Measurements from ENCODE around the gene DIPK2A. TPM values are rescaled to one million over a fixed set of nuclear protein-coding genes. Genes with fewer than 3 reads are reported as not detected.
A peak's percentile ranks its signal among the peaks of the same experiment; 100 is the strongest.

DIPK2A gene, protein sequence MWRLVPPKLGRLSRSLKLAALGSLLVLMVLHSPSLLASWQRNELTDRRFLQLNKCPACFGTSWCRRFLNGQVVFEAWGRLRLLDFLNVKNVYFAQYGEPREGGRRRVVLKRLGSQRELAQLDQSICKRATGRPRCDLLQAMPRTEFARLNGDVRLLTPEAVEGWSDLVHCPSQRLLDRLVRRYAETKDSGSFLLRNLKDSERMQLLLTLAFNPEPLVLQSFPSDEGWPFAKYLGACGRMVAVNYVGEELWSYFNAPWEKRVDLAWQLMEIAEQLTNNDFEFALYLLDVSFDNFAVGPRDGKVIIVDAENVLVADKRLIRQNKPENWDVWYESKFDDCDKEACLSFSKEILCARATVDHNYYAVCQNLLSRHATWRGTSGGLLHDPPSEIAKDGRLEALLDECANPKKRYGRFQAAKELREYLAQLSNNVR
- total RNA-seq (2014; rRNA removed; shearing (Covaris generic)) = 50.2 and 87.1 TPM in 2 replicates

DNA sequence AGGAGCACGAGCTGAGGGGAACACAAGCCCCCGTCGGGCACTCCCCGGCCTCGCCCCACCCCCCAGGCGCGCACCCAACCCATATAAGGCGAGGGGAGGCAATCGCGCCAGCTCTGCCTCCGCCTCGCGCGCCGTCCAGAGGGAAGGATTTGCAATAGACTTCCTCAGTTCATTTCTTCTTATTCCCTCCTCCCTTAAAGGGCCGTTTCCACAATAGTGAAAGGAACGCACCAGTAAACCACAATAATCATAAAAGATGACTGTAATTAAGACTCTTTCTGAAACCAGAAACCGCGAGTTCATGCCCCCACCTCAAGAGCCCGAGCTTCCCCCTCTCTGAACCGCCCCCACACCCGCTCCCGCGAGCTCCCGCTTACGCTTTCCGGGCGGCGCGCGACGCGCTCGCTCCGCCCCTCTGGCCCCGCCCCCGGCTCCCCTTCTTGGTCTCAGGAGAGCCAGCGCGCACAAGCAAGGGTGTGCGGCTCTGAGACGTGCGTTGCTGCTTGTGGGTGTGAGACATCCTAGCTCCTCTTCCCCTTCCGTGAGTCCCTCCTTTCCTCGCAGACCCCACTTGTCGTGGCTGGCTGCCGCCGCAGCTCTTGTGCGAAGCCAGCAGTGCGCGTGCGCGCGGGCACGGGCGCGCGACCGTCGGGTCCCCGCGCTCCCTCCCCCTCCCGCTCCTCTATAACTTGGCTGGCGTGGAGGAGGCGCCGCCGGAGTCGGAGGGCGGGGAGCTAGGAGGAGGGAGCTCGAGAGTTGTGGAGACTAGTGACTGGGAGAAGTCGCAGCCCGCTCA is at the start of gene DIPK2A:
DIPK2A (plus strand) TSS at position 465 of the 796 bp plus-strand sequence. CDS start 510 bp downstream, outside the sequence.
- DNase-seq (ENCODE audit: low spot score) = peak; percentile 93

DNA sequence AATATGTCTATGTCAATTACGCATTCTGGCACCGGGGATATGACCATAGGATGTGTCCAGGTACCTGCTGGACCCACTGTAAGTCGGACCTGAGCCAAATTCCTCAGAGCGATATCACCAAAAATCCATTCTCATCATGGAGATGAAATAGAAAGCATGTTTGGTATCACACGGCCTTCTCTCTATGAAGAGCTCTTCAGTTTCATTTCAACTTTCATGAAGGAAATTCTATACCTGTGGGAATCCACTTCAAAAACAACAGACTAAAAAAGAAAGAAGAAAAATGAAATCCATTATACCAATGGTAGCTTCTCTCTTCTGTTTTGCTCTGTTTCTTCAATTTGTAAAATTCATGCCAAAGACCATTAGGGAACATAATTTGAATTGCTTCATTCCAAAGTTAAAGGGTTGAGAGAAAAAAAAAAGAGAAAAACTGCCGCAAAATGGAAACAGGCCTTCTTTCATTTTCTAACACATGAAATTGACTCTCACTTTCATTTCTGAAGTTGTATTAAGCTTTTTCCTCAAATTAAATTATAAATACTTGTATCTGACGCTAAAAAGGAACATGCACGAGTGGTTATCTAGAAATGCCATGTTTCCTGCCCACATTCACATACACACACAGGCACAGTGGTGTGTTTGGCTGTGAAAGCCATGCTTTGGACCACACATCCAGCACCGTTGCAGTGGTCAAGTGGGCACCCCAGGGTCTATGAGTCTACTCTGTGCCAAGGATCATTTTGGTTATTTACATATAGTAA is 46.9 kb upstream of the DIPK2A start:
- no peak for DNase-seq (ENCODE audit: low spot score)

DNA sequence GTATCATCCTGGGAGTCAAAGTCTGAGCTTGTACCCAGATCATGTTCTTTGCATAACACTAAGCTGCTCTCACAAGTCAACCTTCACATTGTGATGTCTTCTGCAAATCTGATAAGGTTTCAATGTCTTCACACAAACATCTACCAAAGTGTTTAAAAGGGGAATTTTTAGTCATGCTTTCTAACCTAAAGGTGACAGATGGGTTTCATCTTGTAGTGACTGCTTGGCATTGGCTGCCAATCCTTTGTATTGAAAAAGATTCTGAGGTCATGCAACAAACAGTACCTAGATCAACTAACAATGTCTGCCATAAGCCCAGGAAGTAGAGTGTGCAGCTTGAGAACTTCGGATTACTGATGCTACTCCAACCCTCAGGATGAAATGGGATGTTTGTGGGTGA is 43.6 kb upstream of the DIPK2A start:
- no peak for DNase-seq (ENCODE audit: low spot score)

DNA sequence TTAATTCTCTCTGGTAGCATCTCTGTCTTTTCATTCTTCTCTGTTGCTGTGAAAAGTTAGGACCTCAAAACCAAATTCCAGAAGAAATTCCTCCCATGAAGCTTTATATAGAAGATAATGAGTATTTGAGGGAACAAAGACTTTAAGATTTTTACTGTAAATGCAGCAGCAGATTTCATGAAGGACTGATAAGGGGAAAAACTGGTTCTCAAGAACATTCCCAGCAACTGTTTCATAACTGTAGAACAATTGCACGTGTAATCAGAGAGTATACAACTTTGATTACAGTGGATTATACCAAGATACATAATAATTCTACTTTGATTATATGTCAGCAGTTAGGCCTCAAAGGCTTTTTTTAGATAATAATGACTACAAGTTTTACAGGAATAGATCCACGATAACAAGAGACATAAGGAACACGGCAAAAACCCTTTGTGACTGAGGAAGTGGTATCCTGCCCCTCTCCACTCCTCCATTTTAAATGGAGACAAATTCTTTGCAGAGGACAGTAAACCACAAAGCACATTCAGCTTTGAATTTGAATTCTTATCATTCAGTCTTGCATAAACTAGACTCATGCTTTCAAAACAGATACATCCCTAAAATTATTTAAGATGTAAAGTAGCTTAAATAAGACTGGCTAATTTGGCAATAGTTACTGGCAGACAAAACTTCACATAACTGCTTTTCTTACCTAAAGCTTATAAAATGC is 42.9 kb upstream of the DIPK2A start:
- no peak for DNase-seq (ENCODE audit: low spot score)

DNA sequence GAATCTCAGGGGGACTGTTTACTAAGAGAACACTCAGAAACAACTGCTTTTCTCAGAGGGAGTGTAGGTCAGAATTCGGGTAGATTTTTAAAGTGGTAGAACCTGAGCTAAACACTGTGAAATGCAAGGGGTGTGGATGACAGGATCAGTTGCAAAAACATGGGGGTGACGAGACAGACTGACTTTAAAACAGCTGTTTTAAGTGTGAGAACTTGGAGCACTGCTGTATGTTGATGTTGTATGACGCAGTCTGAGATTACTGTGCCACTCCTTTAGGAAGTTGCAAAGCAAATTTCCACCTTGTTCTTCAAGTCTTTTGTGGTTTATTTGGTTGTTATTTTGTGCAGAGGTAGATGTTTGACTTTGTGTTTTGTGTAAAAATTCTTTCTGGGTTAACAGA is 36.8 kb upstream of the DIPK2A start:
- no peak for DNase-seq (ENCODE audit: low spot score)

DNA sequence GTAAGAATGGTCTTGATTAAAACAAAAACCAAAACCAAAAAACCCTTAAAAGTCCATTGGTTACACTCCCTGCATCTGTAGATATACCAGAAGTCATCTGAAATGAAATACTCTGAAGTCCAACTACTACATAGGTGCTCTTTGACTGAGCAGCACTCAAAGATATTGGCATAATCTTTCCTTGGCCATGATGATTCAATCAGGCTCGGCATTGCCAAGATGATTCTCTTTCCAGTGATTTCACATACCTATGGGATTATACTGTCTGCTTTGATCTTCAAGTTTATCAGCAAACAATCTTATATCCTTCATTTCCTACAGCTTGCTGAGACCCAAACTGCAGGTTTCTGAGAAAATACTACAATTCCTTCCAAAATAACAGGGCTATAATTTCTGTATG is 35.9 kb upstream of the DIPK2A start:
- DNase-seq (ENCODE audit: low spot score) = no peak

DNA sequence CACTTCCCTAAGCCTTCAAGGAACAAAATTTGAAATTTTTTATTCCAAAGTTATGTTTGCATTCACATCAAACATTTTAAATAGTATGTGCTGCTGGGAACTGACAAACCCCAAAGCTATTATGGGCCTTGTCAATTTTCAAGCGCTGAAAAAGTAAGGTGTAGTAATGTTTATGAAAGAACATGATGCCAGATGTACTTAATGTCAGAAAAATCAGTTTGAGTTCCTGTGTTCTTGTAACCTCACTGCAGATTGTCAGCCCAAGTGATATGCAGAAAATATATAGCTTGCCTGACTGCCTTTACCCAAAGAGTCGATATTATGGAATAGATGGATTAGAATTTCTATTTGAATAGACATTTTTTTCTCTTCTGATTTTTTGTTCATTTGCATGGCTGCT is 20.8 kb upstream of the DIPK2A start:
- DNase-seq (ENCODE audit: low spot score) = no peak

DNA sequence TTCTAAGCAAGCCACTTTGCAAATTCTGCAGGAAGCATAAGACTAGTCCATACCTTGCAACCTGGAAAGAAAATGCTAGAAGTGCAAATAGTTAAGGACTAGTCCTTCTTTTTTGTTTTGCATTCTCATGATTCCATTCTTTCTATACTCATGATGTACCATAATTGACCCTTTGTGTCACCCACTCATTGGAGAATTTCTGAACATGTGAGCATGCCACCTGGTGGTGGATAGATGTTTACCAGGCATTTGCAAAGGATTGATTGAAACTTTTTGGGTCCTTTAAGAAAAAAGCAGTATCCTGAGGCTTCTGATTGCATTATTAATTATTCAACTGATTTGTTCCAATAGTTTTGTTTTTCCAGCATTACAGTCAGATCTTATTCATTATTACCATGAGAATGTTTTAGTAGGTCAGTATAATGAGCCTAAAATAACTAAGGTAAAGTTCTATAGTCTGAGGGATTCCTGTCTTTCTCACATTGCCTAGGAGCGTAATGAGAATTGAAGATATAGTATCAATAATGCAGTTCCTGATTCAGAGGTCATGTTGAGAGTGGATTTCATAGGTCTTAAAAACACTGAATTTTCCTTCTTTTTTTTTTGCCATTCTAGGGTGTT is 20.2 kb upstream of the DIPK2A start:
- DNase-seq (ENCODE audit: low spot score) = peak; percentile 52

DNA sequence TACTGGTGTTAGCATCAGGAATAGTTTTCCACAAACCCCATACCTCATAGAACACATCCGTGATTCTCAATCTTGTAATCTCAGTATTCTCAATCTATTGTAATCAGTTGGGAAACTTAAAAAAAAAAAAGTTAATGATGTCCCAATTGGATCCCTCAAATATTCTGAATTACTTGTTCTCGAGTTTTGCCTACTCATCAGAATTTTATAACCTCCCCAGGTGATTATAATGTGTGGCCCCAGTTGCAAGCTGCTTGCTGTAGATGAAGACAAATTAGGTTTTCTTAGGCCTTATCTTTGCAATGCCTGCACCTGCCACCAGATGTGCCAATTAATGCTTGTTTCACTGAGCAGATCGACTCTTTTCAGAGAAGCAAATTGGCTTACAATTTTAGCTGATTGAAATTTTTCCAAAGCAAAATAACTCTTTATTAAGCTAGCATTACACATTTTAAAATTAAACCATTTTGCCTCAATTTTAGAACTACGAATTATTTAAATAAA is 19.0 kb upstream of the DIPK2A start:
- DNase-seq (ENCODE audit: low spot score) = no peak

DNA sequence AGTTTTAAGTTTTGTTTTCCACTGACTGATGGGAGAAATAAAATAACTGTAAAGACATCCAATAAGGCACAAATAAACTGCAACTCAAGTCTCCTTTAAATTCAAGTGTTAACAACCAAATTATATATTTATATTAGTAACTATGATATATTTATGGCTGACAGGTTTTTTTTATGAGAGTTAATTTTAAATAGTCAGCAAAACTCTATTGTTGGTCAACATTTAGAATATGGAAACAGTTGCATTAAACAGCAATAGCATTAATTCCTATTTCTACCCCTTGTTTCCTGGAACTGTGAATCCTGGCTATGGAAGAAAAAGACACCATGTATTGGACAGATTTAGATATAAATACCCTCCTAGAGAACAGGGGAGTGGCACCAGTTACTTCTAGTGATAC is 16.5 kb upstream of the DIPK2A start:
- no peak for DNase-seq (ENCODE audit: low spot score)

DNA sequence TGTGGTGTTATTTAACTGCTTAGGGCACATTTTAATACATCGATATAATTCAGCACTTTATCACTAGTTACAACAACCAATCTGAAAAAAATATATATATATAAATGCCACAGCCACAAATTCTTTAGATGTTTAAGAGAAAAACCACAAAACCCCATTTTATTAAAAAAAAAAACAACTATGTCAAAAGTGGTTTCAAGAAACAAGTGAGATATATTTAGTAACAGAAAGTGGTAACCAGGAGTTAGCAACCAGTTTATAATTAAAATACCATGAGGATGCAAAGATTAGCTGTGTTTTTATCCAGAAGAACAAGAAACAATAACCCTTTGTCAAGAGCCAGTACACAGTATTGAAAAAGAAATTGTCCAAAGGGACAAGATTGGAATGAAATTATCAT is 14.8 kb upstream of the DIPK2A start:
- no peak for DNase-seq (ENCODE audit: low spot score)

DNA sequence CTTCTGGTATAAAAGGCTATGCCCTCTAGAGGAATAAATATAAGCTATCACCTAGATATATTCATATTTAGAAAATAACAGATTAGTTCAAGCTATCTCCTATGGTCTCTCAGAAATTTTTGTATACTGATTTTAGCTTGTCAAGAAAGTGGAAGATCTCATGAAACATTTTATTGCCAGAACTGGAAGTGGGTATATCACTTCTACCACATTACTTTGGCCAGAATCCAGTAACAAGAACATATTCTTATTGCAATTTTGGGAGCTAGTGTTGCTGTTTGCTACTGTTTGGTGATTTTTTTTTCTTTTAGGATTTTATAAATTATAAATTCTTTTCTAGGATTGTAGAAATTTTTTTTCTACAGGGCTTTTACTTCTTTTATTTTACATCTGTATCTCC is 14.2 kb upstream of the DIPK2A start:
- DNase-seq (ENCODE audit: low spot score) = no peak

DNA sequence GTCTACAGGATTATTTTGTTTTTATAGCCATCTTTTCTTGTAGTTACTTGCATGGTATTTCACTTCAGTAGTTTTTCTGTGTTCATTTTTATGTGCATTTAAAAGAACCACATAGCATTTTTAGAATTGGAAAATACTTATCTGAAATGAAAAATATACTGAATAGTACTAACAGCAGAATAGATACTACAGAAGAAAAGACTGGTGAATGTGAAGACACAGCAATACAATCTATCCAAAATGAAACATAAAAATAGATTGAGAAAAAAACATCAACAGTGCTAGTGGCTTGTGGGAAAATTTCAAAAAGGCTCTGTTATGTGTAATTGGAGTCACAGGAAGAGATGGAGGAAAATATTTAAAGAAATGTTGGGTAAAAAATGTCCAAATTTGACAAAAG is 12.7 kb upstream of the DIPK2A start:
- DNase-seq (ENCODE audit: low spot score) = no peak

DNA sequence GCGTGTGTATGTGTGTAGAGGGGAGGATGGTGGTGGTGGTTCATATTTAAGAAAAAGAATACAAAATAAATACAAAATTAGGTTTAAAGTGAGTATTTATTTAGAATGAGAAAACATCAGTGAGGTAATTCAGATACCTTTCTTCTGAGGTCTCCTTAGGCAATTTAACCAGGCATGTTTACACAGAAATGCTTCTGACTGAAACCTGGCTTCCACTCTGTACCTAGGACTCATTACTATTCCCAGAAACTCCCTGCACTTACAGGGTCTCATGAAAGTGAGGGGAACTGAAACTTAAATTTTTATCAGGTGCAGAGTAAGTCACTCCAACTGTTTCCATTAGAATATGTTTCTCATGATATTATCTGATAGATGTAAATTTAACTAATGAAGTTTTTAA is 10.3 kb upstream of the DIPK2A start:
- no peak for DNase-seq (ENCODE audit: low spot score)

DNA sequence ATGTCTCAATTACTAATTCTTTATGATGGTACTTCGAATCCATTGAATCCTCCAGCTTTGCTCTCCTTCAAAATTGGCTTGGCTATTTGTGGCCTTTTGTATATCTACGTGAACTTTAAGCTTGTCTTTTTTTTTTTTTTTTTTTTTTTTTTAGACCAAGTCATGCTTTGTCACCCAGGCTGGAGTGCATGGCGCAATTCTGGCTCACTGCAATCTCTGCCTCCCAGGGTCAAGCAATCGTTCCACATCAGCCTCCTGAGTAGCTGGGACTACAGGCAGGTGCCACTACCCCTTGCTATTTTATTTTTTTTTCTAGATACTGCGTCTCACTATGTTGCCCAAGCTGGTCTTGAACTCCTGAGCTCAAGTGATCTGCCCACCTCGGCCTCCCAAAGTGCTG is 7.7 kb upstream of the DIPK2A start:
- DNase-seq (ENCODE audit: low spot score) = no peak

DNA sequence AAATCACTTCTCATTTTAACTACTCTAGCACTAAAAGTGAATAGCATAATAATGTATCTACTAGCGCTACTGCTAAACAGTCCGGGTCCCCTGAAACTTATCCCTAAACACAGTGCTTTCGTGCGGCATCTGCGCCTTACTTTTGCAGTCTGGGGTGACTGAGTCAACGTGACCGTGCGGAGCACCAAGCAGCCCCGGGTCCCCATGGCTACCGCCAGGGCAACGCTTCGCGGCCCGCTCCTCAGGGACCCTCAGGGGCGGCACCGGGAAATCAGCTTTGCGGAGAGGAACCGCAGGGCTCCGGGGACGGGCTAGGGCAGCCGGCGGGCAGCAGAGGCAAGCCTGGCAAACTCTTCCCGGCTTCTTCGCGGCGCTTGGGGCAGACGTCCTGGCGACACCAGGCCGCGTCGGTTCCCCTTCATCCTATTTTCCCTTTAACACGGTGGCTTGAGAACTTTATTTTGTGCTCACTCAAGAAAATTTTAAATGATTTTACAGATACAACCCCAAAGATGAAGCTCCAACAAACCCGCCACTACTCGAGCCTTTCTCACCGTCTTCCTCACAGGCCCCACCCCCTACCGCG is 757 bp upstream of the DIPK2A start:
- peak; percentile 45 for DNase-seq (ENCODE audit: low spot score)

DNA sequence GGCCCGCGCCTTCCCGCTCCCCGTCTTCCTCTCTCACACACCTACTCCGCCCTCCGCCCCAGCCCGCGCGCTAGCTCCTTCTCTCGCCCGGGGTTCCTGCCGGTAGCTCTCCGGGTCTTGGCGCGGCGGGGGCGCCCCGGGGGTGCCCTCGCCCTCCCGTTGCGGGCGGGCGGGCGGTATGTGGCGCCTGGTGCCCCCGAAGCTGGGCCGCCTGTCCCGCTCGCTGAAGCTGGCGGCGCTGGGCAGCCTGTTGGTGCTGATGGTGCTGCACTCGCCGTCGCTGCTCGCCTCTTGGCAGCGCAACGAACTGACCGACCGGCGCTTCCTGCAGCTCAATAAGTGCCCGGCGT is 507 bp downstream of the DIPK2A start:
- no peak for DNase-seq (ENCODE audit: low spot score)

DNA sequence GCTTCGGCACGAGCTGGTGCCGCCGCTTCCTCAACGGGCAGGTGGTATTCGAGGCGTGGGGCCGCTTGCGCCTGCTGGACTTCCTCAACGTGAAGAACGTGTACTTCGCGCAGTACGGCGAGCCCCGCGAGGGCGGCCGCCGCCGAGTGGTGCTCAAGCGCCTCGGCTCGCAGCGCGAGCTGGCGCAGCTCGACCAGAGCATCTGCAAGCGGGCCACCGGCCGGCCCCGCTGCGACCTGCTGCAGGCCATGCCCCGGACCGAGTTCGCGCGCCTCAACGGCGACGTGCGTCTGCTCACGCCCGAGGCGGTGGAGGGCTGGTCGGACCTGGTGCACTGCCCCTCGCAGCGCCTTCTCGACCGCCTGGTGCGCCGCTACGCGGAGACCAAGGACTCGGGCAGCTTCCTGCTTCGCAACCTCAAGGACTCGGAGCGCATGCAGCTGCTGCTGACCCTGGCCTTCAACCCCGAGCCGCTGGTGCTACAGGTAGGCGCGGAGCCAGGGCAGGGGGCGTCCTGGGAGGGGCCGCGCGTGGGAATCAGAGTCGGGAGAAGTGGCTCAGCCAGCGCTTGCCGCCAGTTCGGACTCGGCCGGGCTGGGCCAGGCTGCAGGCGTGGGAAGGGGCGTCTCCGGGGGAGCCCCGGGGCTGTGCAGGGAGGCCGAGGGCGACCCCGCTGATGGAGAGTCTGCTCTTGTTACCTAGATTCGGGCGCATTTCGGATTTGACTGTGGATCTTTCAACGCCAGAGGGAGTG is 1.1 kb downstream of the DIPK2A start:
- peak; percentile 66 for DNase-seq (ENCODE audit: low spot score)

DNA sequence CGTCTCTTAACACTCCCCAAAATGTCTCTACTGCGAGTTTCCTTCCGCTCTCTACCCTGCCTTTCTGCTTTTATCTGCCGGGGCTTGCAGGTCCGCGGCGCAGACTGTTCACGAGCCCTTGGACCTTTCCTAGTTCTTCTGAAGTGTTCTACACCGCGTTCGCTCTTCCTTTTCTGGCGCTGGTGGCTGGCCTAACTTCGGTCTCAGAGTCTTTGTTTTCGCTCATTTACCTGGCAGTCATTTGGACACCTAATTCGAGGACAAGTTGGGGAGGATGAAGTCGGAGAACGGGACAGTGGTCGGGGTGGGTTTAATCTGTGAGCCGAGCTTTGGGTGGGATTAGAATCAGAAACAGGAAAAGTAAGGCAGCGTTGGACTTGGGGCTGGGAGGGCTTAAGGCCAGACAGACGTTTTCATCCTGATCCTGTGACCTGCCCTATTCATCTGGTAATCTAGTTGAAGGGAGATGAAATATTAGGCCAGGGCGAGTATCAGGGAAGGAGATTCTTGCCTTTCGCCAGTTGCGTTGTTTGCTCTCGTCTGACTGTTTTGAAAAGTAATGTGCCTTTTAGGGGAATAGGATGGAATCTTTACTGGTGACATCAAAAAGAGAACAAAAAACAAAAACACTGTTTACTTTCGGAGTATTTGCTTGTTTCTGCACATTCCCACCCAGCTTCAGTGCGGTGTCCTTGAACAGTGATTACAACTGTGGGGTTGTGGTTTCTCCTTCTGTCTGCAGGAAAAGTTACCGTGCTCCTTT is 1.8 kb downstream of the DIPK2A start:
- DNase-seq (ENCODE audit: low spot score) = peak; percentile 75

Data from HT-29 (cell line).